ENCODE measurements around the gene BCKDHB.

BCKDHB gene

DNA sequence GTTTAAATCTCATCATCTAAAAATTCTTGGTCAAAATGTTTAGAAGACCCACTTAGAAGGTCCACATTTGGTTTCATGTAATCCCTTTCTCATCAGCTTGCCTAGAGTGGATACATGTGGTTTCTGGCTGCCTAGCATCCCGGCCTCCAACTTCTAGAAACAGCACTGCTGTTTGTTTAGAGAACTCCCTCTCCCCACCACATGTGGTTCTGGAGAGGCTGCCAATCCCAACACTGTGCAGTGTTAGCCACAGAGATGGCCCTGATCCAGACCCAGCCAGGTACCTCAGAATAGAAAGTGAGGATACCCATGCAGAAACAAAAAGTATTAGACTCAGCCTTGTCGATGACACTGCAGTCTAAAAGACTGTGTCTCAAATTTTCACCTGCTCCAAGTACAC is 241.8 kb downstream of the BCKDHB start:
- Histone ChIP-seq H3K4me3 (ENCODE audit: low read depth in 1 of 2, low read length in 2 of 2) (no peak overlapping the region), H3K36me3 (ENCODE audit: control insufficient read depth in 1 of 2, insufficient read depth in 2 of 2, low read length in 2 of 2) (no peaks in the 10 kb centered on the region), H3K4me1 (ENCODE audit: control insufficient read depth in 1 of 2, insufficient read depth in 2 of 2, low read length in 2 of 2) (no peaks in the 10 kb centered on the region), H3K9me3 (ENCODE audit: control insufficient read depth in 1 of 2, low read length in 2 of 2) (no peaks in the 10 kb centered on the region), H3K27ac (ENCODE audit: low read depth, low read length) (no peak overlapping the region), H3K27me3 (ENCODE audit: control insufficient read depth in 1 of 2, insufficient read depth in 2 of 2, low read length in 2 of 2) (no peaks in the 10 kb centered on the region), H3K9ac (ENCODE audit: low read depth in 1 of 2, low read length in 2 of 2) (no peak overlapping the region)

DNA sequence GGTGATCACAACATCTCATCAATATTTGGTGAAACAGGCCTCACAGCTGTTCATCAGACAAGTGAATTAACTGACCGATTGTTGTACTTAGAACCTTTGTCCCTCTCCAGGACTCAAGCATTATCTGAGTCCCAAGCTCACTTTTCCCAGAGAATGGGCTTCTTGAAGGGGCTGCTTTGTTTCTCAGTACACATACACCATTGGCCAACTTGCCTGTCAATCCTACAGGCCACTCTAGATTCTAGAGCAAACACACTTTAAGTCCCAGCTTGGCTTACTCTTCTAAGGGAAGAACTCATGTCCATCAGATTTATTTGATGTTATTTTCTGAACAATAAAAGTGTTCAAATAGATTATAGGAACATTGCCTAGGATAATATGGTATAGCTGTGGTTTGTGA is 249.5 kb downstream of the BCKDHB start:
- Histone ChIP-seq H3K4me3 (ENCODE audit: low read depth in 1 of 2, low read length in 2 of 2) (no peak overlapping the region), H3K9me3 (ENCODE audit: control insufficient read depth in 1 of 2, low read length in 2 of 2) (no peaks in the 10 kb centered on the region), H3K27me3 (ENCODE audit: control insufficient read depth in 1 of 2, insufficient read depth in 2 of 2, low read length in 2 of 2) (no peaks in the 10 kb centered on the region), H3K4me1 (ENCODE audit: control insufficient read depth in 1 of 2, insufficient read depth in 2 of 2, low read length in 2 of 2) (no peaks in the 10 kb centered on the region), H3K36me3 (ENCODE audit: control insufficient read depth in 1 of 2, insufficient read depth in 2 of 2, low read length in 2 of 2) (no peaks in the 10 kb centered on the region), H3K9ac (ENCODE audit: low read depth in 1 of 2, low read length in 2 of 2) (no peak overlapping the region), H3K27ac (ENCODE audit: low read depth, low read length) (no peak overlapping the region)

DNA sequence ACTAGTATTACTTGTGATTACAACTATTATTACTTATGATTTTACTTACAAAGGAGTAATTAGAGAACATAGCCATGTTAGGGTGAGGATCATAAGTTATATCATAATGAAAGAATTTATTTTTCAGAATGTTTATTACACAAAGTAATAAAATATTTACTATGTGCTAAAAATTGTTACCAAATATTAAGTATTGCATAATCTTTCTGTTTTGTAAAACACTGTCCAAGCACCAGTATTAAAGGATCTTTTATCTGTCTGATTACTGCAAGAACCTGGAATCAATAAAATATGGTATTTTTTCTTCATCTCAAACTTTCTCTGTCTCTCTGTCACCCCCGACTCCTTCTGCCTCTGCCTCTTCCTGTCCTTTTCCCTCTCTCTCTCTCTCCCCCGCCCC is 250.1 kb downstream of the BCKDHB start:
- H3K27ac ChIP-seq (ENCODE audit: low read depth, low read length), result no peak overlapping the region
- H3K4me1 ChIP-seq (ENCODE audit: control insufficient read depth in 1 of 2, insufficient read depth in 2 of 2, low read length in 2 of 2), result no peaks in the 10 kb centered on the region
- H3K27me3 ChIP-seq (ENCODE audit: control insufficient read depth in 1 of 2, insufficient read depth in 2 of 2, low read length in 2 of 2), result no peaks in the 10 kb centered on the region
- H3K4me3 ChIP-seq (ENCODE audit: low read depth in 1 of 2, low read length in 2 of 2), result no peak overlapping the region
- H3K9me3 ChIP-seq (ENCODE audit: control insufficient read depth in 1 of 2, low read length in 2 of 2), result no peaks in the 10 kb centered on the region
- H3K9ac ChIP-seq (ENCODE audit: low read depth in 1 of 2, low read length in 2 of 2), result no peak overlapping the region
- no peaks in the 10 kb centered on the region for H3K36me3 ChIP-seq (ENCODE audit: control insufficient read depth in 1 of 2, insufficient read depth in 2 of 2, low read length in 2 of 2)

DNA sequence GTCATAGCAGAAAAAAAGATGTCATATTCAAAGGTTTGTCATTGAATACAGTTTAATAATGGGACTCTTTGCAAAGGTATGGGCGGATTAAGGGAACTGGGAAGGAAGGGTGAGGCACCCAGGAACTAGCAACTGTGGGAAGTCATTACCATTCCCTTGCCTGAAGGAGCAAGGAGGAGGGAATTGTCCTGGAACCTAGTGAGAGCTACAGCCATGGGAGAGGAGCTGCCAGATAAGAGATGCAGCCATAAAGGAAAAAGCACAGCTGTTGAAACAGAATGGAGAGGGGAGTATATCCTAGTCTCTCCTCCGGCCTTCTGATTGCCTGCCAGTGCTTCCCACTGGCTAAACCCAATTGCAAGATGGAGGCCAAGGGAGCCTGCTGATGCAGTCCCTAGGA is 250.6 kb downstream of the BCKDHB start:
- Histone ChIP-seq H3K27me3 (ENCODE audit: control insufficient read depth in 1 of 2, insufficient read depth in 2 of 2, low read length in 2 of 2) (no peaks in the 10 kb centered on the region), H3K27ac (ENCODE audit: low read depth, low read length) (no peak overlapping the region)

DNA sequence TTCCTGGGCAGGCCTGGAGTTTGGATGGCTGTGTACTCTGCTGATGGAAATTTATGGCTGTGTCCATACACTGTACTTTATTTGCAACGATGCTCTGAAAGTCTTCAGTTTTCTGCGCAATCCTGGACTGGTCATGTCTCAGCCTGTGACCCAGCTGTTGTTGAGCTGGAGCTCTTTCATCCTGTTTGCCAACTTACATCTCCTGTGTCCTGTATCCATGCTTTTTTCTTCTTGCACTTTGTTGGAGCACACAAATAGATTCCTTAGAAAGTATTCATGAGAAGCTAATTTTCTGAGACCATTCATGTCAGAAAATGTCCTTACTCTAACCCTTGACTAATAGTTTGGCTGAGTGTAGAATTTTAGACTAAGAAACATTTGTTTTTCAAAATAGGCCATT is 251.2 kb downstream of the BCKDHB start:
- Histone ChIP-seq H3K9me3 (ENCODE audit: control insufficient read depth in 1 of 2, low read length in 2 of 2) (no peaks in the 10 kb centered on the region), H3K27me3 (ENCODE audit: control insufficient read depth in 1 of 2, insufficient read depth in 2 of 2, low read length in 2 of 2) (no peaks in the 10 kb centered on the region), H3K36me3 (ENCODE audit: control insufficient read depth in 1 of 2, insufficient read depth in 2 of 2, low read length in 2 of 2) (no peaks in the 10 kb centered on the region), H3K27ac (ENCODE audit: low read depth, low read length) (no peak overlapping the region), H3K4me3 (ENCODE audit: low read depth in 1 of 2, low read length in 2 of 2) (no peak overlapping the region), H3K9ac (ENCODE audit: low read depth in 1 of 2, low read length in 2 of 2) (no peak overlapping the region), H3K4me1 (ENCODE audit: control insufficient read depth in 1 of 2, insufficient read depth in 2 of 2, low read length in 2 of 2) (no peaks in the 10 kb centered on the region)

More for the DNA sequence above, 250.6 kb downstream of the BCKDHB start:
- no peaks in the 10 kb centered on the region for H3K9me3 ChIP-seq (ENCODE audit: control insufficient read depth in 1 of 2, low read length in 2 of 2)
- H3K36me3 ChIP-seq (ENCODE audit: control insufficient read depth in 1 of 2, insufficient read depth in 2 of 2, low read length in 2 of 2), result no peaks in the 10 kb centered on the region
- H3K4me1 ChIP-seq (ENCODE audit: control insufficient read depth in 1 of 2, insufficient read depth in 2 of 2, low read length in 2 of 2), result no peaks in the 10 kb centered on the region
- H3K9ac ChIP-seq (ENCODE audit: low read depth in 1 of 2, low read length in 2 of 2), result no peak overlapping the region
- H3K4me3 ChIP-seq (ENCODE audit: low read depth in 1 of 2, low read length in 2 of 2), result no peak overlapping the region

DNA sequence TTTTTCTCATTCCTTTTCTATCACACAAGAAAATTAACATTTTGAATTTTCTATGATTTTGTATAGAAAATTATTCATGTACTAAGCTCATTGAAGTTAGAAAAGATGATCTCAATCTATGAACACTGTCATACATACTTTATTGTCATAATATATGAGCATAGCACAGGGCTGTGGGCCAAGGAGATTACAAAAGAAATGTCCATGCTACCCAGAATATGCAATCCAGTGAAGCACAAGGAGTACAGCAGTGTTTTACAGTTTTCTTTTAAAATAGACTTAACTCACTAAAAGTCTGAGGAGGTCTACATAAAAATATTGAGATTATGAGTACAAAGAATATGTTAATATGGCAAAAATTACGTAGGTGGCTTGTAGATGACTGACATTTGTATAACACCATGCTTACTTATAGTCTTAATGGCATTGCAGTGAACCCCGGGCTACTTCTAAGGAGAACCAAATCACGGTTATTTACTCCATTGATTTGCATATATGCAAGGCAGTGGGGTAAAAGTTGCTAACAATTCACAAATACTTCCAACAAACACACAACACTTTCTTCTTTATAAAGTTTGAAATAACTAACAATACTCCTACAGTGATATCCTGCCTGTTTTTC is 257.1 kb downstream of the BCKDHB start:
- H3K36me3 ChIP-seq (ENCODE audit: control insufficient read depth in 1 of 2, insufficient read depth in 2 of 2, low read length in 2 of 2), result no peaks in the 10 kb centered on the region
- no peak overlapping the region for H3K9ac ChIP-seq (ENCODE audit: low read depth in 1 of 2, low read length in 2 of 2)
- H3K4me1 ChIP-seq (ENCODE audit: control insufficient read depth in 1 of 2, insufficient read depth in 2 of 2, low read length in 2 of 2), result no peaks in the 10 kb centered on the region
- no peaks in the 10 kb centered on the region for H3K9me3 ChIP-seq (ENCODE audit: control insufficient read depth in 1 of 2, low read length in 2 of 2)
- no peaks in the 10 kb centered on the region for H3K27me3 ChIP-seq (ENCODE audit: control insufficient read depth in 1 of 2, insufficient read depth in 2 of 2, low read length in 2 of 2)
- H3K4me3 ChIP-seq (ENCODE audit: low read depth in 1 of 2, low read length in 2 of 2), result no peak overlapping the region
- H3K27ac ChIP-seq (ENCODE audit: low read depth, low read length), result no peak overlapping the region

DNA sequence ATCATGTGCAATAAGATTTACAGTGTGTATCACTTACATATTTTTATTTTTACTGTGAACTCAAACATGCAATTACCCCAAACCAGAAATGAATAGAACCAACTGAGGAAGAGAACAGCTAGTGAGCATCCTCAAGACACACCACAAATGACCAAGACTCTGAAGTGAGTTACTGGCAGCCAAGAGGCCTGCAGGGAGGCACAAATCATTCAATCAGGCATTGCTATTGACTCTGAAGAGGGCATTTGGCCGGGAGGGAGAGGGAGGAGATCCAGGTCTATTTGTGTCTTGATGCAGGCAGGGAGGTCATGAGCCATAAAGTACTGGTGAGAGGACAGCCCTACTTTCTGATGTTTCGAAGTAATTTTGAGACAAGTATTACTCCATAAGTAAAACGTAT is 257.7 kb downstream of the BCKDHB start:
- Histone ChIP-seq H3K9me3 (ENCODE audit: control insufficient read depth in 1 of 2, low read length in 2 of 2) (no peaks in the 10 kb centered on the region), H3K36me3 (ENCODE audit: control insufficient read depth in 1 of 2, insufficient read depth in 2 of 2, low read length in 2 of 2) (no peaks in the 10 kb centered on the region), H3K27ac (ENCODE audit: low read depth, low read length) (no peak overlapping the region), H3K4me3 (ENCODE audit: low read depth in 1 of 2, low read length in 2 of 2) (no peak overlapping the region), H3K4me1 (ENCODE audit: control insufficient read depth in 1 of 2, insufficient read depth in 2 of 2, low read length in 2 of 2) (no peaks in the 10 kb centered on the region), H3K27me3 (ENCODE audit: control insufficient read depth in 1 of 2, insufficient read depth in 2 of 2, low read length in 2 of 2) (no peaks in the 10 kb centered on the region), H3K9ac (ENCODE audit: low read depth in 1 of 2, low read length in 2 of 2) (no peak overlapping the region)

DNA sequence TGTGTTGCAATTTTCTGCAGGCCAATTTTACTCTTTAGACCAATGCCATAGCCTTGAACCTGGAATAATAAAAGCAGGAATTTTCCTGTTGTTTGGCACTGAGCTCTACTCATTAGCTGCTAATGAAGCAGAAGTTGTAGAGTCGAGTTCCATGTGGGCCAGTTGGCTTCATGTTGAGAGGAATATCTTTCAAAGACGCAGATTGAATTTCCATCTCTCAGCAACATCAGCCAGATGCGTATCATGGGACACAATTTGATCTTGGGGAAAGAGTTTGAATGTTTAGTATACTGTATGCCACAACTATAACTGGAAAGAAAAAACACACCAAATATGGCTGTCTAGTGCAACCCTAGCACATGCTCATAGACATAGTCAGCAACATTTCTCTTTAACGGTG is 259.6 kb downstream of the BCKDHB start:
- H3K27me3 ChIP-seq (ENCODE audit: control insufficient read depth in 1 of 2, insufficient read depth in 2 of 2, low read length in 2 of 2), result no peaks in the 10 kb centered on the region
- no peak overlapping the region for H3K4me3 ChIP-seq (ENCODE audit: low read depth in 1 of 2, low read length in 2 of 2)
- H3K9ac ChIP-seq (ENCODE audit: low read depth in 1 of 2, low read length in 2 of 2), result no peak overlapping the region
- no peaks in the 10 kb centered on the region for H3K36me3 ChIP-seq (ENCODE audit: control insufficient read depth in 1 of 2, insufficient read depth in 2 of 2, low read length in 2 of 2)
- H3K9me3 ChIP-seq (ENCODE audit: control insufficient read depth in 1 of 2, low read length in 2 of 2), result no peaks in the 10 kb centered on the region
- no peaks in the 10 kb centered on the region for H3K4me1 ChIP-seq (ENCODE audit: control insufficient read depth in 1 of 2, insufficient read depth in 2 of 2, low read length in 2 of 2)
- no peak overlapping the region for H3K27ac ChIP-seq (ENCODE audit: low read depth, low read length)

DNA sequence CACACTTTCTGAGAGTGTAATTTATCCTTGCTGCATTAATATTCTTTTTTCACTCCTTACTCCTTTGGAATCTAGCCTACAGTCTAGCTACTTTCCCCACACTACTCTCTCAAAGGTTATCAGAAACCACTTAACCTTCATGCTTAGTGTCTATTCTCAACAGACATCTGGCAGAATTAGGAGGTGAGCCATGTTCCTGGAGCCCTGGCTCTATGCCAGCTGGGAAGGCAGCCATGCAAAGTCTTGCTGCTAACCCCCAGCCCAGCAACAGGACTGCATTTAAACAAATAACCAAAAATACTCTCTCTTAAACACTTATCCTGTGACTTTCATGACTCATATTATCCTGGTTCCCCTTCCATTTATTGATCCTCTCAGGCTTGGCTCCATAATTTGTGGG is 260.2 kb downstream of the BCKDHB start:
- Histone ChIP-seq H3K27me3 (ENCODE audit: control insufficient read depth in 1 of 2, insufficient read depth in 2 of 2, low read length in 2 of 2) (no peaks in the 10 kb centered on the region), H3K27ac (ENCODE audit: low read depth, low read length) (no peak overlapping the region)

DNA sequence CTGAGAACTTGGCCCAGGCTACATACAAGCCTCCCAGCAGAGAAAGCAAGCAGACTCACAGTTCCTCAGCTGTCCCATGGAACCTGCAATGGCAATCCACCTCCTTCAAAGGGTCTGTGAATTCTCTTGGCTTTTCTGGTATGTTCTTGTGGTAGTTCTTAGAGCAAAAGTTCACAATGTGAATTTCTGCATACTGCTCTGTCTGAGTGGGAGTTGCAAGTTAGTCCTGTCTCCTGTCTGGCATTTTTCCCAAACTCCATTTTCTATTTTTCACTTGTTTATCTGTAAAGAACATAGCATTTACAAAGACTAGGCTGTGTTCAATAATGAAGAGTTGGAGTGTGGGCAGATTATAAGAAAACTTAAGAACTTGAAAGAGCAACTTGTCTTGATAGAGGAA is 269.9 kb downstream of the BCKDHB start:
- Histone ChIP-seq H3K9me3 (ENCODE audit: control insufficient read depth in 1 of 2, low read length in 2 of 2) (no peaks in the 10 kb centered on the region), H3K9ac (ENCODE audit: low read depth in 1 of 2, low read length in 2 of 2) (no peak overlapping the region), H3K36me3 (ENCODE audit: control insufficient read depth in 1 of 2, insufficient read depth in 2 of 2, low read length in 2 of 2) (no peaks in the 10 kb centered on the region), H3K27me3 (ENCODE audit: control insufficient read depth in 1 of 2, insufficient read depth in 2 of 2, low read length in 2 of 2) (no peaks in the 10 kb centered on the region), H3K4me3 (ENCODE audit: low read depth in 1 of 2, low read length in 2 of 2) (no peak overlapping the region), H3K27ac (ENCODE audit: low read depth, low read length) (no peak overlapping the region), H3K4me1 (ENCODE audit: control insufficient read depth in 1 of 2, insufficient read depth in 2 of 2, low read length in 2 of 2) (no peaks in the 10 kb centered on the region)

More for the DNA sequence above, 260.2 kb downstream of the BCKDHB start:
- H3K9me3 ChIP-seq (ENCODE audit: control insufficient read depth in 1 of 2, low read length in 2 of 2), result no peaks in the 10 kb centered on the region
- no peak overlapping the region for H3K4me3 ChIP-seq (ENCODE audit: low read depth in 1 of 2, low read length in 2 of 2)
- H3K36me3 ChIP-seq (ENCODE audit: control insufficient read depth in 1 of 2, insufficient read depth in 2 of 2, low read length in 2 of 2), result no peaks in the 10 kb centered on the region
- H3K9ac ChIP-seq (ENCODE audit: low read depth in 1 of 2, low read length in 2 of 2), result no peak overlapping the region
- H3K4me1 ChIP-seq (ENCODE audit: control insufficient read depth in 1 of 2, insufficient read depth in 2 of 2, low read length in 2 of 2), result no peaks in the 10 kb centered on the region

DNA sequence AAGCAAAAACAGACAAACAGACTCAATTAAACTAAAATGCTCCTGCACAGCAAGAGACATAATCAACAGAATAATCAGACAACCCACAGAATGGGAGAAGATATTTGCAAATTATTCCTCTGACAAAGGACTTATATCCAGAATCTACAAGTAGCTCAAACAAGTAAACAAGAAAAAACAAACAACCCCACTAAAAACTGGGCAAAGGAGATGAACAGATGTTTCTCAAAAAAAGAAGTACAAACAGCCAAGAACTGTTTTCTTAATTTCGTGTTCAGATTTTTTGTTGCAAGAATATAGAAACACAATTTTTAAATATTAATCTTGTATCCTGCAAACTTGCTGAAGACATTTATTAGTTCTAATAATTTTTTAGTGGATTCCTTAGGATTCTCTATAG is 274.1 kb downstream of the BCKDHB start:
- H3K9me3 ChIP-seq (ENCODE audit: control insufficient read depth in 1 of 2, low read length in 2 of 2), result no peaks in the 10 kb centered on the region
- H3K27me3 ChIP-seq (ENCODE audit: control insufficient read depth in 1 of 2, insufficient read depth in 2 of 2, low read length in 2 of 2), result no peaks in the 10 kb centered on the region
- no peak overlapping the region for H3K9ac ChIP-seq (ENCODE audit: low read depth in 1 of 2, low read length in 2 of 2)
- no peak overlapping the region for H3K27ac ChIP-seq (ENCODE audit: low read depth, low read length)
- no peaks in the 10 kb centered on the region for H3K36me3 ChIP-seq (ENCODE audit: control insufficient read depth in 1 of 2, insufficient read depth in 2 of 2, low read length in 2 of 2)
- H3K4me1 ChIP-seq (ENCODE audit: control insufficient read depth in 1 of 2, insufficient read depth in 2 of 2, low read length in 2 of 2), result no peaks in the 10 kb centered on the region
- no peak overlapping the region for H3K4me3 ChIP-seq (ENCODE audit: low read depth in 1 of 2, low read length in 2 of 2)
